Measurements from ENCODE around the gene AUTS2. TPM values are rescaled to one million over a fixed set of nuclear protein-coding genes. Genes with fewer than 3 reads are reported as not detected.
"Not testable (repeated sequence)": the region's sequence is repeated elsewhere in the genome, so short reads cannot be mapped to it uniquely, and the experiment has no call there.

Gene AUTS2
- total RNA-seq, 1 experiment from 2014 or later = 4.2 TPM

DNA sequence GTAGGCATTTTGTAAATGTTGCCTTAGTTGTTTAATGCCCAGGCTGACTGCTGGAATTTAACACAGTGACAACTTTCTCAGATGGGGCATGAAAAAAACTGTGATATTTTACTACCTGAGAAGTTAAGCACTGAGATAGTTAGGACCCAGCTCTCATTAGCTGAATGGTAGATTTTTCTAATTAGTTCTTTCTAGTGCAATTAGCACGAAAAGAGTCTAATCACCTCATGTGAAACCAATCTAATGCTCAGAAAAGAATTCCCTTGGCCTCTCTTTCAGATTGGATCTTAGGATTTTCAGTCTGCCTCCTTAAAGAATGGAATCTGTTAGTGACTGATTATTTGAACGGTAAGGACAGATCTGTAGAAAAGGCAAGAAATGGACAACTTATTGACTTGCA lies 743.2 kb downstream of the AUTS2 start:
- DNase-seq (ENCODE audit: low spot score) = no peak

DNA sequence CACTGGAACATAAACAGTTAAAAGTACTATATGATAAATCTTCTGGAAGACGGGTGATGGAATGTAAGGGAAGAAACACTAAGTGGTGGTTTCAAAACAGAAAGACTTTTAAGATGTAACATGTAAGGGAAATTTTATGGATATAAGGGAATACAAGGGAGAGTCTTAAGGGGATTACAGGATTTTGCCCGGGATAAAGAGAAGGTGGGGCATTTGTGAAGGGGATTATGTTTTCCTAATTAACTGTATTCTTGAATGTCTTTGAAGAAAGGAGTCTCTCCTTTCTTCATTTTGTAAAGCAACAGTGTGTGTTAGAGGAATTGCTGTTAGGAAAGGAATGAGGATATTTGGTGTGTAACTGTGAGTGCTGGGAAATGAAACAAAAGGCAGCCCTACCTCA lies 745.2 kb downstream of the AUTS2 start:
- DNase-seq (ENCODE audit: low spot score) = no peak

DNA sequence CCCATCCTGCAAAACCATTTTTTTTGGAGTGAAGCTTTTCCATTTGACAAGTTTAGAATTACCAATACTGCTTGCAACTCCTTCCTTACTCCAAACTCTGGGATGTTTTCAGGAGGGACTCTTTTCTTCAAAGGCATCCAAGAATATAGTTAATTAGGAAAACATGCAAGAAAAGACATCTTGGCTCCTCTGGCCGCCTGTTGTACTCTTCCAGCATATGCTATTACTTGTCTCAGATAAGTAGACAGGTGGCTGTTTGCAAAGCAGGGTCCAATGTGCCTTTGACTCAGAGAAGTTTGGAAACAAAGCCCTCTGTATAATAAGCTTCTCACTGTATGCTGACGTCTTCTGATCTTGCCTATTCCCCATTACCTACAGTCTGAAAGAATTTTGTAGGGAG lies 746.5 kb downstream of the AUTS2 start:
- no peak for DNase-seq (ENCODE audit: low spot score)

DNA sequence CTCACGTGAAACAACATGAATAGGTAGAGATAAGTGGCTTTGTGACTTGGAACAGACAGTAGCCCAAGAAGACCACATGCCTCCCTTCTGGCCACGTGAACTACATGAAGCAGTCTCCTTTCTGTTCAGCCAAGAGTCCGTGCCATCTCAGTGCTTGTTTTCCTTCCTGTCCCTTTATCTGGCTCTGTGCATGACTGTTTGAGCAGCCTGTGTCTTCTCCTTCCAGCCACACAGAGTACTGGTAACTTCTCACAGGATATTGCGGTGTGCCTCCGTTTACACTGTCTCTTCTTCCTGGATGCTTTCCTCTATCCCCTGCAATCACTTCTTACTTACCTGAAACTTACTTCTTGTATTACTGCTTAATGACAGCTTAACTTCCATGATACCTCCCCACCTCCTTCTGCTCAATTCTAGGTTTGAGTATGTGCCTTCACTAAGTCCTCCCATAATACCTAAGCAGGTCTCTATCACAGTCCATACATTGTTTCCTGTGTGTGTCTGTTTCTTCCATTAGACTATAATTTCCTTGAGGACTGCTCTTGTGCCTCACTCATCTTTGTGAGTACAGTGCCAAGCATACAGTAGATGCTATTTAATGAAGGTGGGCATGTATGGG lies 748.7 kb downstream of the AUTS2 start:
- no peak for DNase-seq (ENCODE audit: low spot score)

DNA sequence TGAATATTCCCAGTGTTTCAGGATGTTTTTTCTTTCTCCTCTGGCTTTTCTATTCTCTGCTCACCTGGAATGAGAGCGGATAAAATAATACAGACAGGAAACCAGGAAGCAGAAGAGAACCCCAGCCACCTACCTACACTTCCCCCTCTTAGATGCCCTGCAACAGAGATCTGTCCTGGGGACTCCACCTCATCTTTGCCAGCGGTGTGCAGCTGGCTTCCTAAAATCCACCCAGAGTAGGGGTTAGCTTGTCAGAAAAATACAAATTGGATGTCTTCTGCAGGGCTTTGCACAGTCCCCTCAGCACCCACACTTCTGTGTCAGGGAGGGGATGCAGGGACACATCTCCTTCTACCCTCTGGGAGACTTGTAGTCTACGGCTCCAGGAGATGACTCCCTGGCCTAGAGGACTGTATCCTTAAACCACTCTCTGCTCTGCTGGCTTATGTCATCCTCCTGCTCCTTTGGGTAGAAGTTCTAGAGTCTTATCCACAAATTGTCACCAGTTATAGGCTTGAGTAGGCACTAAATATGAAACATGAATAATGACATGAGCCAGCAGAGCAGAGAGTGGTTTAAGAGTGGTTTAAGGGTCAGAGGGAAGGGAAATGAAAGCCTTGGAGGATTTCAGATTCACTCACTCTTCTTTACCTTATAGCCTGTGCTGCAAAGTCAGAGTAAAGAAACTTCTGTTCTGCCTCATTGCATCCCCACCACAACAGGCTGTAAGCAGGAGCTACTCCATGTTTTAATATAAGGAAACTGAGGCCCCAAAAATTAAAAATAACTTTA lies 749.4 kb downstream of the AUTS2 start:
- no peak for DNase-seq (ENCODE audit: low spot score)

DNA sequence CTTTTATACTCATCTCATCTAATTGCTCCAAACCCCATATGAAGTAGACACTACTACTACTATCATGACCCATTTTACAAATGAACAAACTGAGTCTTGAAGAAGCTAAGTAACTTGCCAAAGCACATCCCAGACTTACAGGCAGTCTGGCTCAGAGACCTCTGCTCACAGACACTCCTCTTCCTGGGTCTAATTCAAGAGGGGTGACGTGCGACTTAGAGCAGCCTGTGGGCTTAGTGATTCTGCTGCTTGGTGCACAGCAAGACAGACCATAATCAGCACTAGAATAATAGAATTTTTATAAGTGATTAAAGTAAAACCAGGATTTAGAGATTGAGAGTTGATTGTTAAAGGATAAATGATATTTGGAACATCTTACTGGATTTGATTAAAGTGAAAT lies 750.8 kb downstream of the AUTS2 start:
- DNase-seq (ENCODE audit: low spot score) = no peak

DNA sequence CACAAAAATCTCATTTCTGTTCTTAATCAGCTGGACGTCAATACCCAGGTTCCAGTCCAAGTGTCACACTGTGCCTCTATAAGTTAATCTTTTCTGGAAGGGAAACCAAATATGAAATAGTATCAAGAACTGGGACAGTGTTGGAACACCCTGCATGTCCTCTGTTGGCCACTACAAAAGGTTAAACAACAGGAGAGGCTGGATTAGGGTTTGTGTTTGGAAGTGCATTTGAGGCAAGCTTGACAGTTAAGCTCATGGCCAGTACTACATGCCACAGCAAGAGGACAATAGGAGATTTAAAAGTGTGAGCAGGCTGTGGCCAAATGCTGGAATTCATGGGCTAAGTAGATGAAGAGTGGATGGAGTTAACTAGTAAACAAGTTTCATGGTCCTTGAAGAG lies 751.5 kb downstream of the AUTS2 start:
- DNase-seq (ENCODE audit: low spot score) = no peak

DNA sequence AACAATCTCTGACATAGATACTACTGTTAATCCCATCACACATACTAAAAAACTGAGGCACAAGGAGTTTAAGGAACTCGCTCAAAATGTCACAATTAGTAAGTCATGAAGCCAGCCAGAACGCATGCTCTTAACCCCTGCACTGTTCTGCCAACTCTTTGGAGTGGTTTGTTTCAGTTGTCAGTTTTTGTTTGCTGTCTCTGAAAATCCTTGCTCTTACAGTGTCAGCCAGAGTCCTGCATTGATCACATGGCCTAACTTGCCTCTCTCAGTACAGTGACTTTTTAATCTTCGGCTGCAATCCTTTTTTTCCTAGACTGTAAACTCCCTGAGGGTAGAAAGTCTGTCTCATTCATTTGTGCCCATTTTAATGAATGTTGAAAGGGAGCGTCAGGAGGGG lies 753.8 kb downstream of the AUTS2 start:
- DNase-seq (ENCODE audit: low spot score) = no peak

DNA sequence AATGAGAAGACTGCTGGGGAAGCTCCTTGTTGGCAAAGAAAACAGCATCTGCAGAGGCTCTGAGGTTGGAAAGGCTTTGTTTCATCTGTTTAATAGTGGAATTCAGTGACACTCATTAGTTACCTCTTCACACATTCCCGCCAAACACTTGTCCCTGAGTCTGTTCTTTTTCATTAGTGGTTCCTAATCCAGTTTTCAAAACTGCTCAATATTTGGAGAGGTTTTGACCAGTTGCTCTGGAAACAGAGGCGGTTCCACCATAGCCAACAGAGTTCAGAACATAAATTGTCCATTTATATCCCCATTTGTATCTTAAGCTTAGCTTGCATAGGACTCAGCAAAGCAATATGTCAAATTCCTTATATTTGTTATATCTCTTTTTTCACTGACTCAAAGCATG lies 754.6 kb downstream of the AUTS2 start:
- DNase-seq (ENCODE audit: low spot score) = no peak

DNA sequence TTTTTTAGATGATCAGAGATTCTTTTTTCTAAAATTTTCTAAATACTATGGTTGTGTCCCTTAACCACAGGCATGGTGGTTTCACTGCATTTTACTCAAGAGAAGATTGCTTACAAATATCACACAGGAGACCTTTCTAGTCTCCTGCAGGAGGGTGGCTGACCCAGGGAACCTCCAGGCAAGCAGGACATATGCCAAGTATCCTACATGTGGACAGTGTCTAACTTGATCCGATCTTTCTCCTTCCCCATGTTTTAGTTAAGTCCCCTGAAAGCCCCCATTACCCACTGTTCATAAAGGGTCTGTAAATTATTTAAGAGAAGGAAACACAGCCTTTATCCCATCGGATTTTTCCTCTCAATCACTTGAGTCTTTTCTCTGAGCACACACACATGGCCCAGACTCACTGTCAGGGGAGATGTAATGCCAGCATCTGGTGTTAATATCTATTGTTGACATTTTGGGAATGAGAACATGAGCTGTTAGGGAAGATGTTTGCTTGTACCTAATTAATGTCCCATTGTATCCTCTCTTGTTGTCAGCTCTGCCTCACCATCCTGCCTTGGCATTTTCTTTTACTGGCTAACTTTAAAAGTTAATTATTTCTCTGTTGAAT lies 755.2 kb downstream of the AUTS2 start:
- no peak for DNase-seq (ENCODE audit: low spot score)

DNA sequence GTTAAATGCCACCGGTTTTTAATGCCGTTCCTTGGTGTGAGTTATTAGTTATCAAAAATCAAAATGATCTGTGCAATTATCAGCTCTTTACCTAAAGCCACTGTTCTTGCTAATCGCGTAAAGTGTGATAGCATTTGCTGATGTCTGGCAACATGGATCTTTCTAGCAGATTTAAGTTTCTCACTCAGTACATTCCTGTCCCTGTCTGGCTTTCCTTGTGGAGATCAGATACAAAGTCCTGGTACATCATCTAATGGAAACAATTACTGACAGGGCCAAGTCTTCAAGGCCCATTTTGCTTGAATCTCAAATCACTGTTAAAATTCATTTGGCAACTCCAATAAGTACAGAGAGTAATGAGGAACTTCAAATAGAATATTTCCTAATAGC lies 755.7 kb downstream of the AUTS2 start:
- no peak for DNase-seq (ENCODE audit: low spot score)

DNA sequence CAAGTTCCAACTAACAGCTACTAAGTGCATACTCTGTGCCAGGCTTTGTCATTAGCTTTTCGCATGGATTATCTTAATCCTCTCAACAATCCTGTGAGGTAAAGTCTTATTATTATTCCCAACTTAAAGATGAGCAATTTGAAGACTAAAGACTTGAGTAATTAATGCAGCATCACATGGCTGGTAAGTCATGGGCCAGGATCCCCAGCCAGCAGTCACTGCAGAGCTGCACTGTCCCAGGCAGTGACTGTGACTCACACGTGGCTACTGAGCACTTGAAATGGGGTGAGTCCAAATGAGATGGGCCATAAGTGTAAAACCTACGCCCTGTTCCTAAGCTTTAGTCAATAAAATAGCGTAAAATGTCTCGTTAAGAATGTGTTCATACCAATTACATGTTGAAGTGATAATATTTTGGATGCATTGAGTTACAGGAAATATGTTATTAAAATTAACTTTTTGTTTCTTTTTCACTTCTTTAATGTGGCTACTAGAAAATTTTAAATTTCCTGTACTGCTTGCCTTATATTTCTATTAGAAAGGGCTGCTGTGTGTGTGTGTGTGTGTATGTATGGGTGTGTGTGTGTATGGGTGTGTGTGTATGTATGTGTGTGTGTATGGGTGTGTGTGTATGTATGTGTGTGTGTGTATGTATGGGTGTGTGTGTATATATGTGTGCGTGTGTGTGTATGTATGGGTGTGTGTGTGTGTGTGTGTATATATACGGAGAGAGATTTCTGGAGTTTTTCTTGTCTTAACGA lies 756.3 kb downstream of the AUTS2 start:
- no peak for DNase-seq (ENCODE audit: low spot score)

DNA sequence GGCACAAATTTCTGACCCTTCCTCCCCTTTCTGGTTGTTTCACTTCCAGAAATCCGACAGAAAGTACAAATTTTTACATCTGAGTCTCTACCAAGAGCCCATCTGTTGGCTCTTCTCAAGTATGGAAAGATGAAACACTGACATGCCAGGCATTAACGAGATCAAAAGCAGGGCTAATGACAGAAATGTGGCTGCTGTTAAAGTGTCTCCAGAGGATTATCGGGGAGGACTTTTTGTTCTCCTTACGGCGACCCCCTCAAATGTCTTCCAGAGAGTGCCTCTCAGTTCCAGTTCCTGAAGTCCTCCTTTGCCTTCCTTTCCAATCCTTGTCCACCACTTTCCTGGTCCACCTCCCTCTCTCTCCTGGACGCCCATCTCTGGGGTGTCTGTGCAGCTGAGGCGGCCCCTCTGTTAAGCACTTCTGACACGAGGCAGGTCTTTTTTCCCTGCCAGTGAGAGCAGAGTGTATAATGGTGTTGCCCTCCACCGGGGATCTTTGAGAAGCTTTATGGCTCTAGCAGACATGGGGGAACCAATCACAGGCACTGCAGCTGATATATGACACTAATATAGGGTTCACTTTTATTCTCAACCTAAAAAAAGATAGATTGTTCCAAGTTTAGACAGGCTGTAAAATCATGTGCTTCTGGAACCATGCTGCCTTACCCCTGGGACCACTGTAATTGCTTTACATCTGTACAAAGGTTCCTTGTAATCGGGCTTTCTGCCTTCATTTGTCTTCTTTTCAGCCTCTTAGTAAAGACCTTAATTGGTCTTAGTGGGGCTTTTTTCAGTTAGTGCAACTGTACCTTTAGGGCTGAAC lies 757.1 kb downstream of the AUTS2 start:
- no peak for DNase-seq (ENCODE audit: low spot score)

DNA sequence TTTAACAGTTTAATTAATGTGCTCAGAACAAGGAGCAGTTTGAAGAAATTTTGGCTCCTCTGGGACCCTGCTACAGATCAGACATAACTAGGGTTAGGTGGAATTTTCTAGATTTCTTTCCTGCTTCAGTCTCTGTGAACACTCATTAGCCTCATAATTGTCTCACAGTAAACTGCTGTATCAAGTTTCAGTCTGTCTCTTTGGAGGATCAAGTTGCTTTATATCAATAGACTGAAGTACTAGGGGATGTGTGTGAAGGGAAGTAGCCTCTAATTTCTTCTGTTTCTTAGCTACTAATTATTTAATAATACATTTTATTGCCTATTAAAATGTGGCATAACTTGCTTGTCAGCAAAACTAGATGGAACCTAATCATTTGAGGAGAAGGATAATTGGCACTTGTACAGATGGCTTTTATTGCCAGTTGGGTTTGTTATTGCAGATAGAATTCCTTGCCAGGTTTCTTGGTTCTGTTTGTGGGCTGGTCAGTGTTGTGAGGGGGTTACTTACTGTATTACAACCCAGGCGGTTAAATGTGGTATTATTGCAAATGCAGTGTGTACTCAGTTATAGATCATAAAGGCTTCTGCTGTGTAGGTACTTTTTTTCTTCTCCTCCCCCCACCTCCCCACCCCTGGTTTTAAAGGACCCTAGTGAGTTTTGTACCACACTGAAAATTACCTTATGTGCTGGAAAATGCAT lies 758.0 kb downstream of the AUTS2 start:
- no peak for DNase-seq (ENCODE audit: low spot score)

DNA sequence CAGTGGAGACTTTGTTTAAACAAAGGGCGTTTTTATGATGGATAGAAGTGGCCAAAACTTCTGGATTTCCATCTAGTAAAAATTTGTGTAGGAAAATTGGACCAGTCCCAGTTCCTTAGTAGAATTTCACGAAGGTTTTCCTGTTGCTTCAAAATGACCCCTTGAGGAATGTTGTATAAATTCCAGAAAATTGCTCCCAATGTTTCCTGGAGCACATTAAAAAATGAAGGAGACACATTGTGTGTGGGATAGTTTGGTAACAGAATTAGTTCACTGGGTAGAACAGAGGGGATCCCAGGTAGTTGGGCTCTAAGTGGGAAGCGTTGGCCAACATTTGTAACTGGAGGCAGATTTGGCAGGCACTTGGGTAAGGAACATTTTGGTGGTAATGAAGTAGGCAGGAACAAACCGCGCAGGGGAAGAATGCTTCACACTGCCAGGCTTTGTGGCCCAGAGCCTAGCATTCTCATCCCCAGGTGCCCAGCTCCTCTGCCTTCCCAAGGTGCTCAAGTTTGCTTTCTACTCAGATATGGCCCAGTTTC lies 758.6 kb downstream of the AUTS2 start:
- no peak for DNase-seq (ENCODE audit: low spot score)

DNA sequence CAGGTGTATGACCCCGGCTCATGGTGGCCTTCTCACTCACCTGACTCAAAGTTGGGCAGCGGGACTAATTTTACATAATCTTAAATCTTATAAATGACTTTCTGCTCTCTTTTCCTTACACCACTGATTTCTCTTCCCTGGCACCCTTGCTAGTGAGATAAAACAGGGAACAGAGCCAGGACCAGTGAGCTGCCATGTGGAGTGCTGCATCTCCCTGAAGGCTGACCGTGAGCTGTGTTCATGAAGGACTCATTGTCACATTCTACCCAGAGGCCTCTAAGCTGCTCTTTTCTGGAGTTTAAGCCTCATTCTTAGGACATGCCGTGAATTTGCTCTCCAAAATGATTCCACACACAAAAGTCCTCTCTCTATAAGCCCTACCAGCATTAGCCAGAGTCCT lies 762.3 kb downstream of the AUTS2 start:
- DNase-seq (ENCODE audit: low spot score) = no peak

DNA sequence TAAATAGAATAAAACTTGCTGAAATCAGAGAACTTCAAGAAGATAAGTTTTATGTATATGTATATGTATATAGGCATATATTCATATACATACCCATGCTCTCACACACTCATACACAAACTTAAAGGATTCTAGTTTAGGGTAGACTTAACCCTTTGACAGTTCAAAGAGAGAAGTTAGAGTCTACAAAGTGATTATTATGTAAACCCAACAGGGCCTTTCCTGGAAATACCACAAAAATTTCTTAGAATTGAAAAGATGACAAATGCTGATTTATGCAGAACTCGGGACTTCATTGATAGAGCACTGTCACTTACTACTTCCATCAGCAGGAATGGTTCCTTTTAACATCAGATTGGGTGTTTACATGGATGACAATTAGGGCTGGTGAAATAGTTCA lies 763.5 kb downstream of the AUTS2 start:
- no peak for DNase-seq (ENCODE audit: low spot score)

DNA sequence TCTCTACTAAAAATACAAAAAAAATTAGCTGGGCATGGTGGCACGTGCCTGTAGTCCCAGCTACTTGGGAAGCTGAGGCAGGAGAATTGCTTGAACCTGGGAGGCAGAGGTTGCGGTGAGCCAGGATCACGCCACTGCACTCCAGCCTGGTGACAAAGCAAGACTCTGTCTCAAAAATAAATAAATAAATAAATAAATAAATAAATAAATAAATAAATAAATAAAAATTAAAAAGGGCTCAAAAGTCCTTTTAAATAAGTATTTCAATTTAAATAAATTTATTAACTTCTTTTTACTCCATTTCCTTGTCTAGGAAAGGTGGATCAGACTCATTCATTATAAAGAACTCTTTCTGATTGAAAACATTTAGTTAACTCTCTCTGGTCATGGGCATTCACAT lies 766.1 kb downstream of the AUTS2 start:
- not testable (repeated sequence) for DNase-seq (ENCODE audit: low spot score)

DNA sequence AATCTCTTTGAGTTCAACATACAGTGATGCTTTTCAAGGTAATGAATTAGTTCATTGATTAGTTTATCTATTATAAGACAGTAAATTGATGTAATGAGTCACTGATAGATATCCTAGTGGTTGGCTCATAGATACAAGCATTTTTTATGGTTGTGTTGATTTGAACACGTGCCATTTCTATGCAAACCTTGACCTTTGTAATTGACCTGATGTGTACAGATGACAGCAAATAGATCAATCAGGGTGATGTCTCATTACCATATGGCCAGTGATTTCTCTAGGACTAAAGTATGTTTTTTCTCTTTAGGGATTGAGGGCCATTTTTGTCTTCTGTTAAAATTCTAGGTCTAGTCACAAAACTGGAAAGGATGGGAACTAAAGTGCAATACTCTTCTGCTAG lies 773.4 kb downstream of the AUTS2 start:
- no peak for DNase-seq (ENCODE audit: low spot score)

DNA sequence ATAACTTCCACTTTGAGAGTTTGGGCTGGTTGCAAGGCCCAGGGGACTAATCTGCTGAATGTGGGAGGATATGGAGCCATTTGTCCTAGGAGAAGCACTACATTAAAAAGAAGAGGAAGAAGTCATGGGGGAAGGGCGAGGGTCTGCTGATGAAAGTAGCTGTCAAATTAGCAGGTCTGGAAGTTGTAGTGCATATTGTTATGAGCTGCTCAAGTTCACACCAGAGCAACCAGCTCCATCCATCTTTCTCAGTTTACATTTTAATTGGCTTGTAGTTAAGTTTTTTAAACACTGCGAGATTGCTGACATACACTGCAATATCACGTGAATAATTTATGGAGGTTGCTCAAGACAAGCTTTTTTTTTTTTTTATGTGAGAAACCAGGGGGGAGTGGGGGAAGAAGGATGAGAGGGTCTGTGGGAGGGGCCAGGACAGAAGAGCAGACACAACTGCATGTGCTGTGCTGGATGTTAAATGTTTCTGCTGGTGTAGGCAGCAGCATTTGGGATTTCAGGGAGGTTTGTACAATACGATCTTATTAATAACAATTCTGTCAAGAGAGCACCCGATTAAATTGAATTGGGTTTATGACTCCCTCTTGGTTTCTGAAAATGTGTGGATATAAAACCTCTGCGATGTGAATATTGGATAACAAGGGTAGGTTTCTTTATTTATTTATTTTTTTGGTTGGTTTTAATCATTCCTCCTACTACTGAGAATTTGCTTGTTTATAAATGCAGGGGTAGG lies 774.7 kb downstream of the AUTS2 start:
- DNase-seq (ENCODE audit: low spot score) = no peak
